Left ventricle myocardium superior (tissue), 1 donor: Measurements from ENCODE around the gene PSORS1C2. TPM values are rescaled to one million over a fixed set of nuclear protein-coding genes. Genes with fewer than 3 reads are reported as not detected.
A peak's percentile ranks its signal among the peaks of the same experiment; 100 is the strongest.

Experiments used
- ATAC-seq: fragments of 200-7000 bp; cut with Tn5 transposase; one replicate; pipeline ENCODE4 v1.9.1; 2020; ENCODE audit warnings: mild to moderate bottlenecking, moderate library complexity
- DNase-seq: peaks from one replicate; pipeline ENCODE4 v3.0.0-alpha.2; 2020
- intact Hi-C: fragments of 100-400 bp; cut with micrococcal nuclease; formaldehyde crosslinking; loops from one replicate; pipeline ENCODE4 v1.11.0; 2022
- total RNA-seq: library from RNA; stranded (reverse); fragmentation: NEBNext Ultra II Directional; extraction: Animal tissue kit (Norgen Biotek cat#: 25700); gene quantifications from one replicate; pipeline ENCODE4 v1.2.1, GENCODE V29; 2021
- donor health status: DM: no; HTN: yes; CAD: no; lungs with severe emphysema.

PSORS1C2 gene
- total RNA-seq, 1 donor from 2014 or later = not detected

DNA sequence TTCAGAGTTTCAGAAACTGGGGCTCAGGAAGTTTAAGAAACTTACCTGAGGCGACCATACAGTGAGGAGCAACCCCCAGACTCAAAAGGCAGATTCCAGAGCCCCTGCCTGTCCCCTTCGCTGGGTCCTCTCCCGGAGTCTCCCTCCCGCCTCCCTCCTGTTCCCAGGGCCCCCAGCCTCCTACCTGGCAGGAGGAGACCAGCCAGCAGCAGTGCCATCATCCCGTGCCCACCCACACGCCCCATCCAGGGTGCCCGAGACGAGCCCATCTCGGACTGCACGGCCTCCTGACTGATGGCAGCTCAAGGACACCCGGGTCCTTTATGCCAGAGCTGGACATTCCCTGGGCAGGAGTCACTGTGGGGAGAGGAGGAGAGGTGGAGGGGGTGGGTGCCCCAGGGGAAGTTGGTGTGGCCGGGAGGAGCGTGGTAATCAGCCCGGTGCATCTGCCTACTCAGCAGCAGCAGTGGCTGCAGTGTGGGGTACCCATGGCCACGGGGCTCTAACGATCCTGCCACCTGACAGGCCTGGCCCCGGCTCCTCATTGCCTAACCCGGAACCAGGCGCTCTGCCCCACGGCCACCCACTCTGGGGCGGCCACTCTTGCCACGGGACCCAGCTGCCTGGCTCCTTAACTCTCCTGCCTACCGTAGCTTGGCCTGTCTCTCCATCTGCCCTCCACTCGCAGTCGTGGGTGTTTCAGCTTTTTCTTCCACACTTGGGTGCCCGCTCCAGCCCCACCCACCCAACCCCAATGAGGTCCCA, 18.5 kb downstream of the PSORS1C2 start, which contains the start of gene CDSN:
Gene CDSN, minus strand, starts transcription at position 296 of the 765 bp plus-strand sequence. Its CDS starts 27 bp downstream, at position 269.
- ATAC-seq = no peak
- no peak for DNase-seq
- intact Hi-C loops = no loop called here

DNA sequence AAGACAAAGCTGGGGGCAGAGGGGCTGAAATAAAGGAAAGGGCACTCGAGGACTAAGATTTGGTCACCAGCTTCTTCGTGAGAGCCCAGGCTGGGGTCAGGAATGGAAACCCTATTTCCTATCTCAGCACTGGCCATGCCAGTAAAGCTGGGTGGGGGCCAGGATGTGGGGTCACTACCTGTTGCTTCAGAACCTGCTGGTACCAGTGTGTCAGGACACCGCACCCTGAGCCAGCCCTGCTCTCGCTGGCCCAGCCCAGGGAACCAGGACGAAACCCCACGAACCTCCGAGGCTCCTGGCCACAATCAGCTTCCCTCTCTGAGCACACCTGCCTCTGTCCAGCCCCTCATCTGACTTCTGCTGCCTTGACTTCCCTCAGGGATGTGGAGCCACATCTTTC, 20.7 kb downstream of the PSORS1C2 start:
- no peak for ATAC-seq
- intact Hi-C loops = no loop called here
- no peak for DNase-seq

DNA sequence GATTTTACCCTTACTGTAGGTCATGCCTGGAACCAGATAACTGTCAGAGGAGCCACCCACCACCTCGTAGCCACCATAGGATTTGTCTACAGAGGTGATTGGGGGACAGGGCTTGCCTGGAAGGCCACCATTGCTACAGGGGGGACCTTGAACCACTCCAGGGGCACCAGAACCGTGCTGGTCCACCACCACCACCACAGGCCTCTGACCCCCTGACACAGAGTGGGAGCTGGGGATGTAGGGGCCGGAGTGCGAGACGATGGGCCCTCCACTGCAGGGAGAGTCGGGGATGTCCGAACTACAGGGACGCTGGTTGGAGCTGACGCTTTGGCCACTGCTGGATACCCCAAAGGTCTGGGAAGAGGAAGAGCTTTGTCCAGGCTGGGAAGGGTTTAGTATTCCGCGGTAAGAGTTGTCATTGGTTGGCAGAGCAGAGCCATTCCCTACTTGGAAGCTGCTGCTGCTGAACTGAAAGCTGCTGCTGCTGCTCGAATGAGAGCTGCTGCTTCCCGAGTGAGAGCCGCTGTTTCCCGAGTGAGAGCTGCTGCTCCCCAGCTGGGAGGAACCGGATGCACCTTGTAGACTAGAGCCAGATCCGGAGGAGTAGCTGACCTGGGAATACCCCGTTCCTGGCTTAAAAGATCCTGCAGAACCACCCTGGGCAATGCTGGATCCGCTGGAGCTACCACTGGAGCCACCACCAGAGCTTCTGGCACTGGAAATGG, 22.0 kb downstream of the PSORS1C2 start:
- ATAC-seq (peak; percentile 14), DNase-seq (peak; percentile 49)
- intact Hi-C loops = no loop called here

DNA sequence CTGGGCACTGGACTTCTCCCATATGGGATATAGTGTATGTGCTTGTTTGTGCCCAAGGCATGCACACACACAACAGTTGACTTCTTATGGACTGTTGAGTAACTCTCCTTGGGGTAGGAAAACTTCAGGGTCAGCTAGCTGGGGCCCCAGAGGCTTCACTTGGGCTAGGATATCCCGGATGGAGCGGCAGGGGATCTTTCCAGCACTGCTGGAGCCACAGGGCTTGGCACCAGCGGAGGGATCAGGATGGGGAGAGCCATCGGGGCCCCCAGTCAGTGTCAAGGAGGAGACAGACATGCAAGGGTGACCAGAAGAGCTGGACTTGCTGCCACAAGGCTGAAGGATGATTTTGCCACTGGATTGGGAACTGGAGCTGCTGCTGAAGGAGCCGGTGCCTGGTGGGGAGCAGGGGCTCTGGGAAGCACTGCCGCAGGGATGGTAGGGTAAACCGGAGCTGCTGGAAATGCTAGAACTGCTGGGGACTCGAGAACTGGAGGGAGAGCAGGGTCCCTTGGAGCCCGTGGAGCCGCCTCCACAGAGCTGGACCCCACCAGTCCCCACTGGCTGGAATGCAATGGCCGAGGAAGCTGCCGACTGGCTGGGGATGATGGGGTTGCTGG, 22.8 kb downstream of the PSORS1C2 start:
- DNase-seq (no peak), ATAC-seq (no peak)
- intact Hi-C loops = no loop called here

DNA sequence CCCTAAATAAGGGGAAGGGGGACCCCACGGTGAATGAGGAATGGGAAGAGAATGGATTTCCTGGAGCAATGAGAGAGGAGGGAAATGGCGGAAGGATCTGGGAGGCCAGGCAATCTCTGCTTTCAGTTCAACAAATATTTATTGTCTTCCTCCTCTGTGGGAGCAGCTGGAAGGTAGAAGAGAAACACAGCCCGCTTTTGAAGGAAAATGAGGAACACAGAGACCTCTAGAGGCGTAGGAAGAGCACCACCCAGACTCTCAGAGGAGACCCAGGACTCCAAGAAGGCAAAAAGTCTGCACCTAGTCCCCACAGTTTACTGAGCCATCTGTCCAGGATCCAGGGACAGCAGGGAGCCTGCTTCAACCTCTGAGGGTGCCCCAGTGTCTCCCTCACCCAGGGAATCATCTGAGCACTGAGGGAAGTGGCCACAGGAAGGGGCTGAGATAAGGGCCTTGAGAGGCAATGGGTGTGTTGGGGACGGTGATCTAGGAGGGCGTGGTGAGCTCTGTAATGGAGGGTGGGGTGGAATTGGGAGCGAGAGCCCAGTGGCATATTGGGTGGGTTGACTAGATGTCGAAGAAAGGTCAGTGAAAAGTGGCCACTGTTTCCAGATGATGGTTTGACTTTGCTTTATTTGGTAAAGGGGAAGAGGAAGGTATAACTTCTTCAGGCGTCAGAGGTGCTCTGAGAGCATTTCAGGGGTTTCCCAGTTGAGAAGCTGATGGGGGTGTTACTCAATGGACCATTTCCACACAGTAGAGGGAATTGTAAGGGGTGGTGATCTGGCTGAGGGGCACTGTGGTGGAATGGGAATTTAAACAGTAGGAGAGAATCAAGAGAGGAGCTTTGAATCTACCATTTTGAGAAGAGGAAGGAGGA, 23.7 kb downstream of the PSORS1C2 start:
- DNase-seq (no peak), ATAC-seq (peak; percentile 46)
- intact Hi-C loops = no loop called here

DNA sequence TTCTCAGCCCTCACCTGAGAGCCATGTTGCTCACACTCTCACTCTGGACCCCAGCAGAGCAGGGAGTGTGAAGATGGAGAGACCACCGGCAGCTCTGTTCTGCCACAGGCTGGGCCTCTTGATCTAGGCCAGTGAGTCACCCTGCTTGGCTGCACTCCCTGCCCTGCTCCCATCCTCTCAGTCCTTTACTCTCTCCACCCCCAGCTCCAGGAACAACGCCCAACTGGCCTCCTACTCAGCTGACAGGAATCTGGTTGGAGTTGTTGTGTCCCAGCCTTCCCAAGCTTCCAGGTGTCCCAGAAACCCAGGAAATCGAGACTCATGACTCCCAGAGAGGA, 24.4 kb downstream of the PSORS1C2 start, which contains the start of gene PSORS1C1:
Gene PSORS1C1, plus strand, starts transcription at position 260 of the 338 bp plus-strand sequence. CDS start 14,833 bp downstream, outside the sequence.
- intact Hi-C loops = no loop called here
- DNase-seq = peak; percentile 90
- ATAC-seq = peak; percentile 96

DNA sequence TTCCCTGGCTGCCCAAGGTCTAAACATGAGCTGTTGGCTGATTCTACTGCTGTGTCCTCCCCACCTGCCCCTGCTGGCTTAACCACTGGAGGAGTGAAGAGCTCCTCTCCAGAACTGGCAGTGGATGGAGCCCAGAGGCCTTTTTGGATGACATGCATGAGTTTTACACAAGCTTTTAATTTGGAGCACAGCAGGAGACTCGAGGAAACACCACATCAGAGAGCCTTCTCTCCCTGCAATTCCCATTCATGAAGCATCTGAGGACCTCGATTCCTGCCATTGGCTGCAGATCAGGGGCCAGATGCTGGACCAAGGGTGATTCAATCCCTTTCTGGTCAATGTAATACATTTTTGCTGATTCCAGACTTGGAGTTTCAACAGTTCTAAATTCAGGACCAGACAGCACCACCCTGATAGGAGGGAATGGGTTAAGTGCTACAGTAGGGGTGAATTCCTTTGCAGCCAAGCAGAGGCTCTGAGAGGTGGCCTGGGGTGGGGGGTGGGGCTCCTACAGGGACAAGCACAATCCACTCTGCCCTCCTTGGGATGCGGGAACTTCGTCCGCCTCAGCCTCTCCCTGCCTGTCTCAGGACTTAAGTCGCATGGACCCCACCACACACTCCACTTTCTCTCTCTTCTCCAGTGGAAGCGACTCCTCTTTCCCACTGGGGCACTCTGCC, 24.9 kb downstream of the PSORS1C2 start:
- intact Hi-C loops = no loop called here
- DNase-seq (no peak), ATAC-seq (no peak)

DNA sequence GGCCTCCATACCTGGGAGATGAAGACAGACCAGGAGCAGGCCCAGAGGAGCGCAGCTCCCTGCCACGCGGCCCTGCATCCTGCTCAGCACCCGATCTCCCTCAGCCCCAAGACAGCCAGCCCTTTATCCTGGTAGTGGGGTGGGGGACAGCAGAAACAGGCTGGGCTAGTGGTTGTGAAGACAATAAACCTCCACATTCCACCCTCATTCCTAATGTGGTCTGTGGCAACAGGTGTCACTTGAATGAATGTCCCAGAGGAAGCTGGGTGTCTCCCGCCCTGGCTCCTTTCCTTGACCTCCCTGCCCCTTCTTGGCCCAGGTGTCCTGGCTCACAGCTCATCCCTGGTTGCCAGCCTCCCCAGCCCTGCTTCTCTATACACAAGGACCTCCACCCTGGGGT, 26.4 kb downstream of the PSORS1C2 start, which contains the start of gene C6orf15:
Gene C6orf15, minus strand, starts transcription at position 98 of the 400 bp plus-strand sequence. Its CDS starts 20 bp downstream, at position 78.
- ATAC-seq = no peak
- intact Hi-C loops = no loop called here
- DNase-seq = no peak

DNA sequence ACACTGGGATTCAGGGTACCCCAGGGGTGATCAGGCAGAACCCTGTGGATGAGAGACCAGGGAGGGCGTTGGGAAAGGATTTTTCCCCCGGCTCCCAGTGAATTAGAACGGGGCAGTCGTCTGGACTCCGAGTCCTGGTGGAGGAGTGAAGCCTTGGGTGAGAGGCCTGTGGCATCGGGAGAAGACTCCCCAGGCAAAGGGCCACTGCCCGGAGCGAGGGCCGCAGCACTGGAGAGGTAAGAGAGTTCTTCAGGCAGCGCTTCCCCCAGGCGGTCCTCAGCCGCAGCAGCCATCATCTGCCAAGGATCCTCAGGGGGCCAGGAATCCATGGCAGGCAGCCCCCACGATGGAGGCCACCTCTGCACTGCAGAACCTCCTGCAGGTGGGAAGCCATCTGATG, 27.2 kb downstream of the PSORS1C2 start:
- ATAC-seq (no peak), DNase-seq (no peak)
- intact Hi-C loops = no loop called here

DNA sequence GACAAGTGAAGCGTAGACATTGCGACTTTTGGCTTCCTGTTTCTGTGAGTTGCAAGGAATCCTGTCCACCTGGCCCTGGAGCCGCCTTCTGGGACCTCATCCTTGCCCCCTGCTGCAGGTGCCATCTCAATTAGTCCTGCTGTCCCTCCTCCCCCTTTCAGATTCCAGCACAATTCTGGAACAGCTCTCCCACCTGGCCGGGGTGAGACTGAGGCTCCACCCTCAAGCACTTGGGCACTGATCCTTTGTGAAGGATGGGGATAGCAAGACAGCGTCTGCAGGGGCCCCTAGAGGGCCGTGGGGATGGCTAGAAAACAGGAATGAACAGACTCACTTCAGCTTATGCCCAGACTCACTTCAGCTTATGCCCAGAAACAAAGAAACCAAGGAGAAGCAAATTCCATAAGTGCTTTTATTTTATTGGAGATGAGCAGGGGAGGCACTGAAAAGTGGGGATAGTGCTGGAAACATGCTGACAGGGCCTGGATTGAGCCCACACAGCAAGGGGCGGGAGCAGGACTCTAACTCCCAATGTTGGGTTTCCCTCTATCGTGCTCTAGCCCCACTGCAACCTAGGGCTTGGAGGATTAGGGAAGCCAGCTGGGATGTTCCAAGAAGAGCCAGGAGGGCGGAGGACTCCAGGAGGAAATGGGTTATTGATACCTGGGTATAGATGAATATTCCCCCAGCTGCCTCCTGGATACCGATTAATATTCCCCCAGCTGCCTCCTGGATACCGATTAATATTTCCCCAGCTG, 27.9 kb downstream of the PSORS1C2 start:
- intact Hi-C loops = no loop called here
- no peak for ATAC-seq

DNA sequence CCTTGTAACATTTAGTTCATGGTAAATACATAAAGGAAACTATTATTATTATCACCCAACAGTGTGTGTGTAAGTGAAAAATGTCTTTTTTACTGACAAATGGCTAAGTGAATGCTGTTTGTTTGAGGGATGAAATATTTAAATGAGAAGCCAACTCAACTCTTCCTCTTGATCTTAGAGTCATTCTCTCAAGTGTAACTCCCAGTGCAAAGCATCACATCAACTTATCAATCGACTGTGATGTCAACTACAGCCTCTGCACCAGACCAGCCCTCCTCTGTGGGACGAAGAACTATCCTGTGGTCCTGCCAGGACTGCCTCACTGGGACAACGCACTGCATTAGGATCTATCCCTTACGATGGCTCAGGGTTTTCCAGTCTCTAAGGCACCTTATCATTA, 31.8 kb downstream of the PSORS1C2 start:
- DNase-seq = no peak
- intact Hi-C loops = no loop called here
- ATAC-seq = no peak

More for the DNA sequence above, 27.9 kb downstream of the PSORS1C2 start:
- no peak for DNase-seq

DNA sequence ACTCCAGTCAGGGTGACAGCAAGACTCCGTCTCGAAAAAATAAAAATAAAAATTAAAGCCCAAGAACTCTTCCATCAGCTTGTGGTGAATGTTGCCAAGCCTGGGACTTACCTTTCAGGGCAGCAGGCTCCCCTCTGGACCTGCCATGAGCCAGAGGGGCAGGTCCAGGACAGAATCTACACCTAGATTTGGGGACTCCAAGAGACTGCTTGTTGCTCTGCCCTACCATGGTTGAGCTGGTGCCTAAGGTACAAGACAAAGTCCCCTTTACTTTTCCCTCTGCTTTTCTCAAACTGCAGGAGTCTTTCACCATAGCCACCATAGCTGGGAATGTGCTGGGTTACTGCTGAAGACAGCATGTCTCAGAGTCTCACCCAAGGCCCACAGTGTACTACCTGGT, 35.7 kb downstream of the PSORS1C2 start:
- no peak for ATAC-seq
- DNase-seq = no peak
- intact Hi-C loops = no loop called here

DNA sequence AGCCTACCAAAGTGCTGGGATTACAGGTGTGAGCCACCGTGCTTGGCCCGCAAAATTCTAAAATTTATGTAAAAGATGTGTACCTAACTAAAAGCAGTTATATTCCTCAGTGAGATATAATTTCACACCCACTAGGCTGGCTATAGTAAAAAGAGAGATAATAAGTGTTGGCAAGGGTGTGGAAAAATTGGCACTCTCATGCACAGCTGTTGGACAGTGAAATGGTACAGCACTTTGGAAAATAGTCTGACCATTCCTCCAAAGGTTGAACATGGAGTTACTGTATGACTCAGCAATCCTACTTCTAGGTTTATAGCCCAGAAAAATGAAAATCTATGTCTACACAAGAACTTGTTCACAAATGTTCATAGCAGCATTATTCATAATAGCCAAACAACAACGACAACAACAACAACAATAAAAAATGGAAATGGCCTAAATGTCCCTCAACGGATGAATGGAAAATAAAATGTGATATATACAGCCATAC, 40.4 kb downstream of the PSORS1C2 start:
- intact Hi-C loops = no loop called here
- no peak for ATAC-seq
- DNase-seq = no peak

DNA sequence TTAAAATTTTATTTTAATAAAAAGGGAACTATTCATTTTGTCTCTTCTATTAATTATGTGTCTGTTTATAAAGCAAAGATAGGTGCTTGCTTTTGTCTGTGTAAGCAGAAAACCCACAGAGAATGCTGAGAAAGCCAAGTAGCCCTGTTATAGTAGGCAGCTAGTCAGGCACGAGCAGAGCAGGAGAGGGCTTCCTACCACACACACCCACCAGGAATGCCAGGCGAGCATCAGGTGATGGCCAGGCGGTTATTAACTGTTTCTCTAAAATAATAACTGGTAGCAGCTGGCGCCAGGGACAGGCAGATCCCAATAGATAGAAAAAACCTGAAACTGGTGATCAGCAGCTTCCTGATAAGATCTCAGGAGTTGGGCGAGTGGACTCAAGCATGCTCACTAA, 42.2 kb downstream of the PSORS1C2 start:
- intact Hi-C loops = no loop called here
- ATAC-seq = no peak
- DNase-seq = no peak

DNA sequence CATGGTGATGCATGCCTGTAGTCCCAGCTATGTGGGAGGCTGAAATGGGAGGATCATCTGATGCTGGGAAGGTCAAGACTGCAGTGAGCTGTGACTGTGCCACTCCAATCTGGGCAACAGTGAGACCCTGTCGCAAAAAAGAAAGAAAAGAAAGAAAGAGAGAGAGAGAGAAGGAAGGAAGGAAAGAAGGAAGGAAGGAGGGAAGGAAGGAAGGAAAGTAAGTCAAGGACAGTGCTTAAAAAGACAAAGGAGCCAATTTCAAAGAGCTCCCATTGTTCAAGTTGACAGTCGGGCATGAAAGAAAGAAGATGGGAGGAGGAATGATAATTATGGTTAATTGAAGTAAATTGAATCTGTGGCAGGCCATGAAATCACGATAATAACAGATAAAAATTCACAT, 42.7 kb downstream of the PSORS1C2 start:
- DNase-seq (no peak), ATAC-seq (no peak)
- intact Hi-C loops = no loop called here

DNA sequence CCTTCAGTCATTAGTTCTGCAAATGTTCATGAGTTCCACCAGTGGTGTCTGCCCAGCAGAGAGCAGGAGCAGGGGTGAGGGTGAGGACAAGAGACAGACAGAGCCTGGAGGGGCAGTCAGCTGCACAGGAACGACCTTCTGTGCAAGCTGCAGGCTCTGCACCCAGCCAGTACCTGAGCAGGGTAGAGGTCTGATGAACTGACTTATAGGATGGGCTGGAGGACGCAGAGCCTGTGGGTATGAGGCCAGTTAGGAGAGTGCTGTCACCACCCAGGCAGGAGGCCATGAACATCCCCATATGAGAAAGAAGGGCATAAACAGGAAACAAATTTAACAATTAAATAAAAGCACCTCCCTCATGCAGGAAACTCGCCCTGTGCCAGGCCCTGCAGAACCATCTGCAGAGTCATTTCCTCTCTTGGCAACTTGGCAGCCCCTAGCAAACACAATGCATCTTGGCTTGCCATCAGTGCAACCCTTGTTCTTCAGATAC, 44.4 kb downstream of the PSORS1C2 start:
- intact Hi-C loops = no loop called here
- ATAC-seq = peak; percentile 28
- no peak for DNase-seq

DNA sequence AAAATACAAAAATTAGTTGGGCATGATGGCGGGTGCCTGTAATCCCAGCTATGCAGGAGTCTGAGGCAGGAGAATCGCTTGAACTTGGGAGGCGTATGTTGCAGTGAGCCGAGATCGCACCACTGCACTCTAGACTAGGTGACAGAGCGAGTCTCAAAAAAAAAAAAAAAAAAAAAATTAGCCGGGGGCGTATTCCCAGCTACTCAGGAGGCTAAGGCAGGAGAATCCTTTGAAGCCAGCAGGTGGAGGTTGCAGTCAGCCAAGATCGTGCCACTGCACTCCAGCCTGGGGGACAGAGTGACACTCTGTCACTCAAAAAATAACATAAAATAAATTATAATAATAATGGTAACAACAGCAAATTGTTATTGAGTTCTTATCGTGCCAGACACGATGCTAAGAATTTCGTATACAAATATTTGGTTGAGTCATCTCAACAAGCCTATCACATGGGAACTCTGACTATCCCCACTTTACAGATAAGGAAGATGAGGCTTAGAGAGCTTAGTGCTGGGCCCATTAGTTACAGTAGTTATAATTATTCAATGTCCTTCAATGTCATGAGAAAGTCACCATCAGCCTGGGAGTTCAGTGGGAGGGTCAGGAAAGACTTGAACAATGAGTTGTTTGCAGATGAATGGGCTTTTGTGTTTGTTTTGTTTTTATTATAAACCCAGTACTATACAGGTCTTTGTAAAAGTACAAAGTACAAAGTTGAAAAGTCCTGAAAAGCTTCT, 45.9 kb downstream of the PSORS1C2 start:
- DNase-seq (no peak), ATAC-seq (no peak)
- intact Hi-C loops = no loop called here
